HG03039 (cell line): ENCODE results near the gene CUL3.
"Not testable (repeated sequence)": the region's sequence is repeated elsewhere in the genome, so short reads cannot be mapped to it uniquely, and the experiment has no call there.

Experiments
- ATAC-seq: cut with Tn5 transposase; IDR thresholded peaks from one replicate; pipeline ENCODE4 v1.9.1; 2021; ENCODE audit warnings: mild to moderate bottlenecking, moderate library complexity; ENCODE audit not compliant: unreplicated experiment

CUL3 gene

GRCh38 chr2:224485081-224486014, 99.8 kb downstream of the CUL3 start:
- not testable (repeated sequence) for ATAC-seq

- no peak for ATAC-seq
Observed at GRCh38 chr2:224479826-224480225, 105.3 kb downstream of the CUL3 start.

- no peak for ATAC-seq
Observed at GRCh38 chr2:224472827-224473226, 112.3 kb downstream of the CUL3 start.

- ATAC-seq: no peak
Observed at GRCh38 chr2:224472137-224472536, 113.0 kb downstream of the CUL3 start.

- no peak for ATAC-seq
Observed at GRCh38 chr2:224469374-224469964, 115.7 kb downstream of the CUL3 start.

- no peak for ATAC-seq
Observed at GRCh38 chr2:224466304-224466895, 118.8 kb downstream of the CUL3 start.

GRCh38 chr2:224461391-224461790, 123.8 kb downstream of the CUL3 start:
- no peak for ATAC-seq

GRCh38 chr2:224457408-224458096, 127.6 kb downstream of the CUL3 start:
- no peak for ATAC-seq

GRCh38 chr2:224453892-224454291, 131.3 kb downstream of the CUL3 start:
- no peak for ATAC-seq

- ATAC-seq: no peak
Observed at GRCh38 chr2:224449212-224450147, 135.7 kb downstream of the CUL3 start.

GRCh38 chr2:224448236-224448635, 136.9 kb downstream of the CUL3 start:
- ATAC-seq: no peak

GRCh38 chr2:224444783-224445182, 140.4 kb downstream of the CUL3 start:
- ATAC-seq: no peak

- ATAC-seq: no peak
Observed at GRCh38 chr2:224444021-224444420, 141.1 kb downstream of the CUL3 start.

- ATAC-seq: no peak
Observed at GRCh38 chr2:224442071-224442967, 142.8 kb downstream of the CUL3 start.

- ATAC-seq: no peak
Observed at GRCh38 chr2:224440988-224441387, 144.2 kb downstream of the CUL3 start.

- ATAC-seq: no peak
Observed at GRCh38 chr2:224438726-224439125, 146.4 kb downstream of the CUL3 start.

GRCh38 chr2:224436634-224437033, 148.5 kb downstream of the CUL3 start:
- no peak for ATAC-seq

GRCh38 chr2:224434618-224435017, 150.5 kb downstream of the CUL3 start:
- no peak for ATAC-seq

GRCh38 chr2:224433442-224433841, 151.7 kb downstream of the CUL3 start:
- no peak for ATAC-seq
